H1 (cell line): Measurements from ENCODE around the gene UNC79. TPM values are rescaled to one million over a fixed set of nuclear protein-coding genes. Genes with fewer than 3 reads are reported as not detected.

Experiments
- CTCF ChIA-PET: fragments of 300-600 bp; sonication (Branson Sonifier 250); formaldehyde crosslinking; loops from one replicate; lab custom pipeline; 2021; ENCODE audit not compliant: partially characterized antibody; lab: Charles Lee
- POLR2A ChIA-PET: fragments of 300-600 bp; sonication (Branson Sonifier 250); formaldehyde crosslinking; loops from one replicate; lab custom pipeline; 2021; ENCODE audit warnings: inconsistent platforms; ENCODE audit not compliant: partially characterized antibody; lab: Charles Lee
- DNase-seq, 2 experiments: peaks; one replicate each; pipeline versions ENCODE4 v3.0.0 to v3.0.0-alpha.2; 2010 to 2022; ENCODE audit warnings: low spot score in 2 of 2, low read depth in 1 of 2, mixed read lengths in 1 of 2
- FAIRE-seq: peaks from 2 replicates; lab custom pipeline; 2011; peaks lifted over from hg19 to GRCh38; lab: Jason Lieb, UNC
- H2AFZ ChIP-seq: 2 replicates; pipeline ENCODE4 v1.8.1; 2012; ENCODE audit warnings: low read length, inconsistent platforms
- H2AK5ac ChIP-seq: 2 replicates; pipeline ENCODE4 v1.6.1; 2013; ENCODE audit warnings: low read depth, low read length
- H2BK120ac ChIP-seq: replicated peaks from 2 replicates; pipeline ENCODE3; 2013; ENCODE audit warnings: low read depth, low read length, inconsistent platforms
- H2BK12ac ChIP-seq: 2 replicates; pipeline ENCODE4 v1.6.1; 2013; ENCODE audit warnings: low read depth, low read length
- H2BK15ac ChIP-seq: 2 replicates; pipeline ENCODE4 v1.6.1; 2013; ENCODE audit warnings: low read length
- H2BK20ac ChIP-seq: 2 replicates; pipeline ENCODE4 v1.6.1; 2013; ENCODE audit warnings: low read length
- H2BK5ac ChIP-seq: 2 replicates; pipeline ENCODE4 v1.6.1; 2013; ENCODE audit warnings: low read depth, low read length
- H3K14ac ChIP-seq: 2 replicates; pipeline ENCODE4 v1.6.1; 2013; ENCODE audit warnings: inconsistent platforms; ENCODE audit not compliant: insufficient read length
- H3K18ac ChIP-seq: 2 replicates; pipeline ENCODE4 v1.6.1; 2013; ENCODE audit warnings: low read length; ENCODE audit errors: extremely low read depth
- H3K23ac ChIP-seq: 2 replicates; pipeline ENCODE4 v1.6.1; 2013; ENCODE audit warnings: inconsistent platforms; ENCODE audit not compliant: insufficient read length
- H3K23me2 ChIP-seq: 2 replicates; pipeline ENCODE4 v1.6.1; 2013; ENCODE audit warnings: low read depth, low read length
- H3K27ac ChIP-seq: 2 replicates; pipeline ENCODE4 v1.6.1; 2011; ENCODE audit warnings: low read depth, low read length, inconsistent platforms
- H3K27me3 ChIP-seq, 4 experiments: replicated peaks in 1 of 4; 1 replicate in 1 of 4; 2 replicates in 3 of 4; pipeline versions ENCODE4 v1.6.1 to v1.8.1; 2011 to 2013; ENCODE audit warnings: low read length in 3 of 4, mild to moderate bottlenecking in 3 of 4, inconsistent platforms in 2 of 4, mixed read lengths in 2 of 4, moderate library complexity in 1 of 4; ENCODE audit not compliant: control insufficient read depth in 3 of 4, insufficient read depth in 3 of 4; ENCODE audit errors: extremely low read depth in 1 of 4
- H3K36me3 ChIP-seq, 4 experiments: 2 replicates each; pipeline versions ENCODE4 v1.6.1 to v1.8.1; 2011 to 2013; ENCODE audit warnings: mild to moderate bottlenecking in 4 of 4, low read length in 3 of 4, moderate library complexity in 2 of 4, control low read depth in 1 of 4, inconsistent platforms in 1 of 4; ENCODE audit not compliant: insufficient read depth in 4 of 4, control insufficient read depth in 2 of 4
- H3K4ac ChIP-seq: replicated peaks from 2 replicates; pipeline ENCODE3; 2013; ENCODE audit warnings: low read length, low read depth, mixed read lengths, inconsistent platforms; ENCODE audit not compliant: insufficient read length
- H3K4me1 ChIP-seq, 4 experiments: replicated peaks in 1 of 4; 1 replicate in 1 of 4; 2 replicates in 3 of 4; pipeline versions ENCODE4 v1.6.1 to v1.8.1; 2011 to 2013; ENCODE audit warnings: low read length in 3 of 4, inconsistent platforms in 2 of 4, mixed read lengths in 1 of 4; ENCODE audit not compliant: insufficient read depth in 4 of 4, control insufficient read depth in 3 of 4
- H3K4me2 ChIP-seq, 2 experiments: 2 replicates each; pipeline versions ENCODE4 v1.6.1 to v1.8.1; 2011 to 2013; ENCODE audit warnings: low read depth in 2 of 2, low read length in 2 of 2, control low read depth in 1 of 2, inconsistent platforms in 1 of 2, mild to moderate bottlenecking in 1 of 2; ENCODE audit not compliant: insufficient read depth in 1 of 2
- H3K4me3 ChIP-seq, 4 experiments: fragments of 200-600, 300-600 bp in 1 of 4; sonication (generic), shearing (Covaris generic), sonication (Bioruptor Twin) in 1 of 4; 2 replicates each; pipeline versions ENCODE4 v1.5.1 to v1.8.1; 2011 to 2016; ENCODE audit warnings: low read length in 4 of 4, low read depth in 3 of 4, control low read depth in 2 of 4, inconsistent platforms in 2 of 4, mild to moderate bottlenecking in 2 of 4, mixed read lengths in 1 of 4, moderate library complexity in 1 of 4; ENCODE audit not compliant: insufficient read depth in 2 of 4; ENCODE audit errors: extremely low read depth in 1 of 4
- H3K56ac ChIP-seq: replicated peaks from 2 replicates; pipeline ENCODE3; 2013; ENCODE audit warnings: low read depth, mild to moderate bottlenecking, mixed read lengths, low read length, inconsistent platforms; ENCODE audit not compliant: insufficient read length
- H3K79me1 ChIP-seq: 2 replicates; pipeline ENCODE4 v1.6.1; 2013; ENCODE audit warnings: low read depth, low read length, control low read depth
- H3K79me2 ChIP-seq, 2 experiments: 2 replicates each; pipeline versions ENCODE4 v1.6.1 to v1.8.1; 2012 to 2013; ENCODE audit warnings: low read length in 2 of 2, mild to moderate bottlenecking in 2 of 2, inconsistent platforms in 1 of 2; ENCODE audit not compliant: insufficient read depth in 2 of 2, control insufficient read depth in 1 of 2
- H3K9ac ChIP-seq, 4 experiments: replicated peaks in 1 of 4; 1 replicate in 1 of 4; 2 replicates in 3 of 4; pipeline versions ENCODE4 v1.6.1 to v1.8.1; 2011 to 2013; ENCODE audit warnings: low read depth in 3 of 4, low read length in 3 of 4, control low read depth in 2 of 4, mild to moderate bottlenecking in 2 of 4, moderate library complexity in 2 of 4, inconsistent platforms in 1 of 4; ENCODE audit errors: extremely low read depth in 1 of 4
- H3K9me3 ChIP-seq, 2 experiments: 2 replicates each; pipeline versions ENCODE4 v1.6.1 to v1.8.1; 2012 to 2013; ENCODE audit warnings: mild to moderate bottlenecking in 2 of 2, moderate library complexity in 2 of 2, control low read depth in 1 of 2, inconsistent platforms in 1 of 2, low read depth in 1 of 2, low read length in 1 of 2, mixed read lengths in 1 of 2; ENCODE audit not compliant: insufficient read depth in 2 of 2
- H4K20me1 ChIP-seq, 2 experiments: replicated peaks in 1 of 2; 2 replicates each; pipeline versions ENCODE3 to v1.8.1; 2011 to 2013; ENCODE audit warnings: inconsistent platforms in 2 of 2, low read length in 2 of 2, mild to moderate bottlenecking in 1 of 2; ENCODE audit not compliant: insufficient read depth in 2 of 2, control insufficient read depth in 1 of 2
- H4K5ac ChIP-seq: 2 replicates; pipeline ENCODE4 v1.6.1; 2013; ENCODE audit warnings: low read length, low read depth, mixed read lengths, inconsistent platforms; ENCODE audit not compliant: insufficient read length
- H4K8ac ChIP-seq: 2 replicates; pipeline ENCODE4 v1.8.0; 2013; ENCODE audit warnings: mild to moderate bottlenecking, moderate library complexity, low read length, inconsistent platforms; ENCODE audit not compliant: insufficient read depth; ENCODE audit errors: extremely low read depth
- H4K91ac ChIP-seq: replicated peaks from 2 replicates; pipeline ENCODE3; 2013; ENCODE audit warnings: low read length, mixed read lengths, inconsistent platforms; ENCODE audit not compliant: insufficient read length
- BACH1 ChIP-seq: IDR thresholded peaks from 2 replicates; pipeline ENCODE4 v1.6.1; 2012; ENCODE audit warnings: low read length, improper control_type of control experiment
- CHD2 ChIP-seq: IDR thresholded peaks from 2 replicates; pipeline ENCODE4 v1.6.1; 2012; ENCODE audit warnings: low read length, improper control_type of control experiment
- CREB1 ChIP-seq: IDR thresholded peaks from 2 replicates; pipeline ENCODE4 v1.6.1; 2012; ENCODE audit warnings: inconsistent platforms
- GTF2F1 ChIP-seq: IDR thresholded peaks from 2 replicates; pipeline ENCODE4 v1.6.1; 2012; ENCODE audit warnings: low read depth, low read length, improper control_type of control experiment, borderline replicate concordance
- KDM1A ChIP-seq: fragments of 200-600, 300-600 bp; sonication (generic); IDR thresholded peaks from 2 replicates; pipeline ENCODE4 v1.7.1; 2016; ENCODE audit warnings: mild to moderate bottlenecking, low read length, borderline replicate concordance
- NANOG ChIP-seq: IDR thresholded peaks from 2 replicates; pipeline ENCODE4 v1.6.1; 2011; ENCODE audit warnings: low read length, low read depth, mild to moderate bottlenecking, inconsistent platforms; ENCODE audit not compliant: insufficient read depth, poor library complexity, severe bottlenecking
- RFX5 ChIP-seq: IDR thresholded peaks from 2 replicates; pipeline ENCODE4 v1.6.1; 2011; ENCODE audit warnings: low read depth, low read length, improper control_type of control experiment, borderline replicate concordance
- SP1 ChIP-seq: IDR thresholded peaks from 2 replicates; pipeline ENCODE4 v1.6.1; 2011; ENCODE audit warnings: low read depth, low read length
- SP2 ChIP-seq: IDR thresholded peaks from 2 replicates; pipeline ENCODE4 v1.6.1; 2012; ENCODE audit warnings: mild to moderate bottlenecking, low read length, inconsistent platforms
- YY1 ChIP-seq: IDR thresholded peaks from 2 replicates; pipeline ENCODE4 v1.6.1; 2011; ENCODE audit warnings: low read depth, mild to moderate bottlenecking, low read length
- ZNF274 ChIP-seq: IDR thresholded peaks from 2 replicates; pipeline ENCODE4 v1.7.0; 2012; ENCODE audit warnings: low read length, borderline replicate concordance; ENCODE audit errors: extremely low read depth
- WGBS, 2 experiments: shearing (Covaris generic) in 1 of 2; methylation state at CpG; one replicate each; pipeline versions ENCODE4 v1.1.6 to v1.1.7; 2013 to 2015; ENCODE audit warnings: low lambda C conversion rate in 2 of 2, mixed read lengths in 2 of 2, inconsistent platforms in 1 of 2, low coverage in 1 of 2, missing lambda C conversion rate in 1 of 2; ENCODE audit not compliant: insufficient replicate concordance in 2 of 2, insufficient coverage in 1 of 2, insufficient read length in 1 of 2; ENCODE audit errors: extremely low coverage in 1 of 2, missing lambda C conversion rate in 1 of 2; 5-methylcytosine and 5-hydroxymethylcytosine counted together
- polyA plus RNA-seq, 7 experiments: library from polyadenylated mRNA; depleted of rRNA in 3 of 7; stranded (reverse) in 5 of 7; unstranded in 2 of 7; fragments of >200 nt in 5 of 7; fragments of 200-250 nt in 2 of 7; gene quantifications; 1 replicate in 5 of 7; 2 replicates in 1 of 7; 4 replicates in 1 of 7; pipeline versions ENCODE4 v1.2.1 to v1.2.3, GENCODE V29; 2011 to 2013; ENCODE audit warnings: missing spikeins in 2 of 7, mixed read lengths in 2 of 7
- total RNA-seq: library from RNA; stranded (reverse); fragmentation: NEBNext Ultra II Directional; extraction: Animal tissue kit (Norgen Biotek cat#: 25700); gene quantifications from 2 replicates; pipeline ENCODE4 v1.2.1, GENCODE V29; 2021

UNC79 gene
- total and polyA plus RNA-seq, 2 of the 8 experiments (the other 6 are each of a cell fraction or from before 2014, with no cell fraction given) = 1.8 to 2.3 TPM

DNA sequence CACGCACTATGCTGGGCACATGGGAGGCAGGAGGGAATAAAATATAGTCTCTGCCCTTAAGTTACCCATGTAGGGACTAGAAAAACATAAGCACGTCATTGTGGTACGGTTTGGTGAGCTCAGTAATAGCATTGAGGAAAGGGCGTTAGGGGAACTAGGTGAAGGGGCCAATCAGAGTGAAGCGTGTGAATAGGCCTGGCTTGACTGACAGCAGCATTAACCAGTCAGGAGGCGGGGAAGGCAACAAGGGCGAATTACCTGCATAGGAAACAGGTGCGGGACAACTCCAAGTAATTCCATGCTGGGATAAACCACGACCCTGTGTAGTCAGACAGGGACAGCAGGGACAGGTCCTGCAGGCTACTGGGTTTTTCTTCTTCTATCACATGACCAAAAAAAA, 107.7 kb downstream of the UNC79 start:
- POLR2A ChIA-PET = no interaction called here
- WGBS, 2 experiments = 90% methylated on average over 9 of the region's 9 CpGs; no CpG with 5 or more reads in 1 of the 2 experiments
- peak; percentile 15 to 61 for DNase-seq

More for the DNA sequence above, 107.7 kb downstream of the UNC79 start:
- no peaks in the 10 kb centered on the region for H3K79me1 ChIP-seq
- H3K4me1 ChIP-seq = no peaks in the 10 kb centered on the region
- H2BK120ac ChIP-seq = no peak overlapping the region
- CTCF ChIA-PET = interaction anchor here (0.9 to 1.0 kb wide), 2 partner anchors 9 to 251 kb away, joined by 3 to 4 read pairs; no protein-coding TSS in a partner anchor
- H3K4me2 ChIP-seq = no peak overlapping the region
- H2AK5ac ChIP-seq = no peak overlapping the region
- H3K23ac ChIP-seq = no peak overlapping the region
- no peak overlapping the region for H3K18ac ChIP-seq
- H3K4me3 ChIP-seq = no peak overlapping the region
- H4K20me1 ChIP-seq = peaks cover 0 to 3% of the 10 kb centered on the region in 2 experiments
- H3K4ac ChIP-seq = no peak overlapping the region
- H3K27ac ChIP-seq = no peak overlapping the region
- H2BK5ac ChIP-seq = no peak overlapping the region
- H3K79me2 ChIP-seq = no peaks in the 10 kb centered on the region
- no peak overlapping the region for H4K5ac ChIP-seq
- no peak for FAIRE-seq
- H2BK12ac ChIP-seq = no peak overlapping the region
- TF ChIP-seq ZNF274 (no peak), BACH1 (no peak), KDM1A (no peak), NANOG (no peak), SP2 (peak; percentile 44; the same call in 1 of the 2 replicates), YY1 (no peak), CREB1 (no peak), RFX5 (no peak), SP1 (peak; percentile 87; the same call in 1 of the 2 replicates), GTF2F1 (no peak), CHD2 (peak; percentile 82)
- no peaks in the 10 kb centered on the region for H3K9me3 ChIP-seq
- no peaks in the 10 kb centered on the region for H3K36me3 ChIP-seq
- no peak overlapping the region for H3K14ac ChIP-seq
- H2AFZ ChIP-seq = no peak overlapping the region
- no peak overlapping the region for H2BK15ac ChIP-seq
- no peak overlapping the region for H2BK20ac ChIP-seq
- no peaks in the 10 kb centered on the region for H3K23me2 ChIP-seq
- H3K9ac ChIP-seq = no peak overlapping the region
- H3K27me3 ChIP-seq = no peaks in the 10 kb centered on the region
- H4K91ac ChIP-seq = no peak overlapping the region
- no peak overlapping the region for H3K56ac ChIP-seq
- H4K8ac ChIP-seq = no peak overlapping the region
